ENCODE results near the gene TYW3. TPM values are rescaled to one million over a fixed set of nuclear protein-coding genes. Genes with fewer than 3 reads are reported as not detected.

Gene TYW3
- total RNA-seq, 1 donor = 19.6 TPM

DNA sequence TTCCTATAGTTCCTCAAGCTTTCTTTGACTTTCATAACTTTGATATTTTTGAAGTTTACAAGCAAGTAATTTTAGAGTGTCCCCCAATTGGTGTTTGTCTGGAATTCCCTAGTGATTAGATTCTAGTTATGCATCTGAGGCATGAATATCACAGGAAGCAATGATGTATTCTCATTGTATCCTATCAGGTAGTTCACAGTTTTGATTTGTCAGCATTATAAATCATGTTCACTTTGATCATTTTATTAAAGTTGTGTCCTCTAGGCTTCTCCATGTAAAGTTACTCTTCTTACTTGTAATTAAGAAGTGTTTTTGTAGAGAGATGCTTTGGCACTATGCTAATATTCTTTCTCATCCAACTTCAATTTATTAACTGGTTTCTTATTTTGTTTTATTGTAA is 53.0 kb downstream of the TYW3 start:
- TF ChIP-seq, protein P1, sequence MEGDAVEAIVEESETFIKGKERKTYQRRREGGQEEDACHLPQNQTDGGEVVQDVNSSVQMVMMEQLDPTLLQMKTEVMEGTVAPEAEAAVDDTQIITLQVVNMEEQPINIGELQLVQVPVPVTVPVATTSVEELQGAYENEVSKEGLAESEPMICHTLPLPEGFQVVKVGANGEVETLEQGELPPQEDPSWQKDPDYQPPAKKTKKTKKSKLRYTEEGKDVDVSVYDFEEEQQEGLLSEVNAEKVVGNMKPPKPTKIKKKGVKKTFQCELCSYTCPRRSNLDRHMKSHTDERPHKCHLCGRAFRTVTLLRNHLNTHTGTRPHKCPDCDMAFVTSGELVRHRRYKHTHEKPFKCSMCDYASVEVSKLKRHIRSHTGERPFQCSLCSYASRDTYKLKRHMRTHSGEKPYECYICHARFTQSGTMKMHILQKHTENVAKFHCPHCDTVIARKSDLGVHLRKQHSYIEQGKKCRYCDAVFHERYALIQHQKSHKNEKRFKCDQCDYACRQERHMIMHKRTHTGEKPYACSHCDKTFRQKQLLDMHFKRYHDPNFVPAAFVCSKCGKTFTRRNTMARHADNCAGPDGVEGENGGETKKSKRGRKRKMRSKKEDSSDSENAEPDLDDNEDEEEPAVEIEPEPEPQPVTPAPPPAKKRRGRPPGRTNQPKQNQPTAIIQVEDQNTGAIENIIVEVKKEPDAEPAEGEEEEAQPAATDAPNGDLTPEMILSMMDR (IDR thresholded peaks at IDR 0.05; ENCODE audit: insufficient read depth, low read length) = no peak
- no peak for DNase-seq (ENCODE audit: low read depth)
- no peak overlapping the region for H3K4me3 ChIP-seq (ENCODE audit: low read depth, low read length)

DNA sequence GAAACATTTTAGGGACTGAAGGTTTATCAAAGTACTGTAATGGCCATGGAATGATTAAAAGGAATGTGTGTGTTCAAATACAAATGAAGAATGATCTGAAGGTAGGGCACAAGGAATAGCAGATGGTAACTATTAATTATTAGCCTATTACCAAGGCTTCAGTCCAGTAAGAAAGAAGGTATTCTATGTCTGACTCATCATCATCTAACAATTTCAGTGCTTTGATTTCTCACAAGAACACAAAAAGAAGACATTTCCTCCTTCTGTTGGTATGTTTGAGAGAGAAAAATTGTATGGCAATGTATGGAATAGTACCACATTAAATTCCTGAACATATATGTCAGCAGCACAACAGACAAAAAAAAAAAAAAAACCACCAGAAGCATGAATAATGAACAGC is 57.5 kb downstream of the TYW3 start:
- TF ChIP-seq, protein P1 (IDR thresholded peaks at IDR 0.05; ENCODE audit: insufficient read depth, low read length) = no peak
- H3K4me3 ChIP-seq (ENCODE audit: low read depth, low read length) = no peak overlapping the region
- DNase-seq (ENCODE audit: low read depth) = no peak

DNA sequence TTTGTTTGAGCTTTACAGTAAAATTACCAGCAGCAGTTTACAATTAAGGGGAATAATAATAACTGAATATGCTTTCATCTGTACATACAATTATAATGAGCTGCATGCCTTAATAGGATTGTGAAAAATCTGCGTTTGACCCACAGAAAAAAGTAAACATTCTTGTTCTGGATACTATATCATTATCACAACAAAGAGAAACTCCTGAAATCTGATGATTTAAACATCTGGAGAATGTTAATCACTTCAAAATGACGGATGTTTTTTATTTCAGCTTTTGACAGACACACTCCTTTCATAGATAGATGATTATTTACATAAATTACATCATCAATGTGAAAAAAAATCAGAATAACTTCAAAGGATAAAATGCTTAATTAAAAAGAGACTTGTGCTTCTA is 58.5 kb downstream of the TYW3 start:
- H3K4me3 ChIP-seq (ENCODE audit: low read depth, low read length) = no peak overlapping the region
- TF ChIP-seq, protein P1 (IDR thresholded peaks at IDR 0.05; ENCODE audit: insufficient read depth, low read length) = no peak
- no peak for DNase-seq (ENCODE audit: low read depth)

DNA sequence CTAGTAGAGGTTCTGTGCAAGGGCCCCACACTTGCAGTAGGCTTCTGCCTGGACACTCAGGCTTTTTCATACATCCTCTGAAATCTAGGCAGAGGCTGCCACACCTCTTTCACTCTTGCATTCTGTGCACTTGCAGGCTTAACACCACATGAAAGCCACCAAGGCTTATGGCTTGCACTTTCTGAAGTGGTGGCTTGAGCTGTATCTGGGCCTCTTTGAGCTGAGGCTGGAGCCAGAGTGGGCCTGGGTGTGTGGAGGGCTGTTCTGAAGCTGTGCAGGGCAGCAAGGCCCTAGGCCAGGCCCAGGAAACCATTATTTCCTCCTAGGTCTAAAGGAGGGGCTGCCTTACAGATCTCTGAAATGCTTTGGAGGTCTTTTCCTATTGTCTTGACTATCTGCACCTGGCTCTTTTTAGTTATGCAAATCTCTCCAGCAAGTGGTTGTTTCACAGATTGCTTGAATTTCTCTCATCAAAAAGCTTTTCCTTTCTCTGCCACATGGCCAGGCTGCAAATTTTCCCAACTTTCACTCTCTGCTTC is 66.2 kb downstream of the TYW3 start:
- TF ChIP-seq, protein P1 (IDR thresholded peaks at IDR 0.05; ENCODE audit: insufficient read depth, low read length) = no peak
- no peak overlapping the region for H3K4me3 ChIP-seq (ENCODE audit: low read depth, low read length)
- no peak for DNase-seq (ENCODE audit: low read depth)

DNA sequence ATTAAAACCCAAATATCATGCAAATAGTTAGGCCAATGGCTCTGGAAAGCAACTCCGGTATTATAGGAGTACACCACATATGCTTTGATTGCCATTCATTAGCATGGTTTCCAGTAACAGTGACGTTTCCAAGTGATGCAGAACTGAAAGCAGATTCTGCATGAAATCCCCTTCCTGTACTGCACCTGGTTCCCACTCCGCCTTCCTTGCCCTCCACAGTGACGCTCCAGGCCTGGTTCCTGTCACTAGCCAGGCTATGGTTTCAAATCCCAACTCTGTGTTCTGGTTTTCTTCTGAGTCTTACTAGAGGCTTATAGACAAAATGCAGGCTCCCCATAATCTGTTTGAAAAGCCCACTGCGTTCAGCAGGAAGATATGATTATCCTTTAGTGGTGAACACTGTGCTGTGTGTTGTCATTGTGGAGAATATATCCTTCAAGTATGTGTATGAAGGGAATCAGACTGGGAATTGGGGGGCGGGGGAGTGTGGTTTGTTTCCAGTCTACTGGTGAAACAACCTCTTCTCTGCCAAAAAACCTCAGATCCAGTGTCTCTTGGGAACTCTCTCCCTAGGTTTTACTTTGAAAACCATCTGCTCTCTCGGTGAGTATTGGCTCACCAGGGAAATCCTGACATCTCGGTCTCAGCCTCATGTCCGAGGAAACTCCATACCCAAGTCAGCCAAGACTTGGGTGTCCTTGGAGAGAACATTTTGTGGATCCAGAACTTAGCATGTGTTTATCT is 78.7 kb downstream of the TYW3 start:
- H3K4me3 ChIP-seq (ENCODE audit: low read depth, low read length) = no peak overlapping the region
- DNase-seq (ENCODE audit: low read depth) = peak; percentile 1
- TF ChIP-seq, protein P1 (IDR thresholded peaks at IDR 0.05; ENCODE audit: insufficient read depth, low read length) = no peak

DNA sequence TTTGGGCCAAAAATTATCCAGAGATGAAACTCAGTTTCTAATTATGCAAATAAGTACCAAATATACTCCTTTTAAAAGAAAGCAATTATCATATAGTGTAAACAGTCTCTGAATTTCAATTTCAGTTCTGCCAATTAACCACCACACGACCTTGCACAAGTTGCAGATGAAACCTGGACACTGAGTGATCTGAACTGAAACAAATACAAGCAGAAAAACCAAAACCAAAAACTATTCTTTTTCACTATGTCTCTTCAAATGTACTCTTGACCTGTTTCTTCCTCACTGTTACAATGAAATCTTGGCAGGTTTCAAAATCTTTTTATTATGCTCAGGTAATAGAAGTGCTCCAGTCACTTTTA is 79.2 kb downstream of the TYW3 start:
- no peak overlapping the region for H3K4me3 ChIP-seq (ENCODE audit: low read depth, low read length)
- no peak for DNase-seq (ENCODE audit: low read depth)
- TF ChIP-seq, protein P1 (IDR thresholded peaks at IDR 0.05; ENCODE audit: insufficient read depth, low read length) = no peak

Other genes starting within 250 kb of the TYW3 start
- not detected in 2 replicates for gene LRRC53, start 220.5 kb upstream of the TYW3 start, total RNA-seq (ENCODE audit: low replicate concordance)
- gene ERICH3, start 59.4 kb upstream of the TYW3 start, total RNA-seq (ENCODE audit: low replicate concordance) = not detected in 2 replicates
- gene CRYZ, start 102 bp upstream of the TYW3 start, total RNA-seq (ENCODE audit: low replicate concordance) = 31.4 and 51.3 TPM in 2 replicates

Data from fibroblast of the aortic adventitia (primary cell).